Keratinocyte (primary cell): ENCODE measurements around the gene CPEB4.

ENCODE experiments used
- EZH2 ChIP-seq: IDR thresholded peaks from one replicate; pipeline ENCODE4 v1.6.1; 2012; ENCODE audit warnings: inconsistent platforms, mild to moderate bottlenecking, low read length, moderate library complexity
- TF ChIP-seq, protein P1 (sequence below), 3 experiments: IDR thresholded peaks in 1 of 3; conservative IDR thresholded peaks in 1 of 3; optimal IDR thresholded peaks in 1 of 3; 2 replicates in 2 of 3; 3 replicates in 1 of 3; pipeline versions ENCODE3 to v1.5.1; 2011; ENCODE audit warnings: low read length in 3 of 3, mild to moderate bottlenecking in 3 of 3, moderate library complexity in 2 of 3, control low read depth in 1 of 3, inconsistent platforms in 1 of 3; ENCODE audit not compliant: insufficient read depth in 2 of 3; ENCODE audit errors: extremely low read depth in 1 of 3

DNA sequence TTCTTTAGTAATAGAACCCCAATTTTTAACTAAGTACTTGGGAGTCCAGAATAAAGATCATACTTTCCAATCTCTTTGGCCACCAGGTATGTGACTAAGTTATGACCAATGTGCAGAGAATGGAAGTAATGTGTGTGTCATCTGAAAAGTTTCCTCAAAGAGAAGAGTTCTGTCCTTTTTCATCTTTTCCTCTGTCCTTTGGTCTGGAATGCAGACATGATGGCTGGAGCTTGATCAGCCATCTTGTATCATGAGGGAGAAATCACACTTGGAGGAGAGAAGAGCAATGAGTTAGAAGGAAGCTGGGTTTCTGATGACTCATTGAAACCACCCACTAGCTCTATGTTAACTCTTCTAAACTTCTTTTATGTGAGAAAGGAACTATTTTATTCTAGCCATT is 5.5 kb upstream of the CPEB4 start:
- TF ChIP-seq, protein P1, sequence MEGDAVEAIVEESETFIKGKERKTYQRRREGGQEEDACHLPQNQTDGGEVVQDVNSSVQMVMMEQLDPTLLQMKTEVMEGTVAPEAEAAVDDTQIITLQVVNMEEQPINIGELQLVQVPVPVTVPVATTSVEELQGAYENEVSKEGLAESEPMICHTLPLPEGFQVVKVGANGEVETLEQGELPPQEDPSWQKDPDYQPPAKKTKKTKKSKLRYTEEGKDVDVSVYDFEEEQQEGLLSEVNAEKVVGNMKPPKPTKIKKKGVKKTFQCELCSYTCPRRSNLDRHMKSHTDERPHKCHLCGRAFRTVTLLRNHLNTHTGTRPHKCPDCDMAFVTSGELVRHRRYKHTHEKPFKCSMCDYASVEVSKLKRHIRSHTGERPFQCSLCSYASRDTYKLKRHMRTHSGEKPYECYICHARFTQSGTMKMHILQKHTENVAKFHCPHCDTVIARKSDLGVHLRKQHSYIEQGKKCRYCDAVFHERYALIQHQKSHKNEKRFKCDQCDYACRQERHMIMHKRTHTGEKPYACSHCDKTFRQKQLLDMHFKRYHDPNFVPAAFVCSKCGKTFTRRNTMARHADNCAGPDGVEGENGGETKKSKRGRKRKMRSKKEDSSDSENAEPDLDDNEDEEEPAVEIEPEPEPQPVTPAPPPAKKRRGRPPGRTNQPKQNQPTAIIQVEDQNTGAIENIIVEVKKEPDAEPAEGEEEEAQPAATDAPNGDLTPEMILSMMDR (optimal IDR thresholded peaks at IDR 0.05 in 1 of 3, IDR thresholded peaks at IDR 0.05 in 1 of 3, conservative IDR thresholded peaks at IDR 0.05 in 1 of 3; ENCODE audit: extremely low read depth in 1 of 3, insufficient read depth in 2 of 3, low read length in 3 of 3) = no peak
- TF ChIP-seq EZH2 = no peak
